Spleen (tissue), 11 donors: ENCODE results near the gene ABCA13. TPM values are rescaled to one million over a fixed set of nuclear protein-coding genes. Genes with fewer than 3 reads are reported as not detected.

ENCODE experiments used
- DNase-seq: peaks from one replicate; pipeline ENCODE4 v3.0.0-alpha.2; 2020
- H3K27ac ChIP-seq, 8 donors: fragments of 200-600 bp; sonication (generic) in 7 of 8; 1 replicate in 4 of 8; 2 replicates in 4 of 8; pipeline versions ENCODE4 v1.5.0 to v1.8.0; 2016 to 2021; ENCODE audit warnings: inconsistent platforms in 4 of 8, mild to moderate bottlenecking in 4 of 8, moderate library complexity in 1 of 8
- H3K27me3 ChIP-seq, 7 donors: fragments of 200-600 bp; sonication (generic) in 6 of 7; replicated peaks in 1 of 7; 1 replicate in 4 of 7; 2 replicates in 3 of 7; pipeline versions ENCODE4 v1.5.0 to v1.8.0; 2016 to 2021; ENCODE audit warnings: inconsistent platforms in 3 of 7, mild to moderate bottlenecking in 1 of 7
- H3K36me3 ChIP-seq, 6 donors: fragments of 200-600 bp; sonication (generic) in 5 of 6; 1 replicate in 4 of 6; 2 replicates in 2 of 6; pipeline versions ENCODE4 v1.5.0 to v1.8.0; 2016 to 2021; ENCODE audit warnings: inconsistent platforms in 2 of 6
- H3K4me1 ChIP-seq, 6 donors: fragments of 200-600 bp; sonication (generic) in 5 of 6; 1 replicate in 3 of 6; 2 replicates in 3 of 6; pipeline versions ENCODE4 v1.5.0 to v1.8.0; 2016 to 2021; ENCODE audit warnings: inconsistent platforms in 3 of 6
- H3K4me3 ChIP-seq, 8 donors: fragments of 200-600 bp; sonication (generic) in 7 of 8; 1 replicate in 4 of 8; 2 replicates in 4 of 8; pipeline versions ENCODE4 v1.5.0 to v1.8.0; 2016 to 2021; ENCODE audit warnings: inconsistent platforms in 4 of 8, mild to moderate bottlenecking in 4 of 8, moderate library complexity in 2 of 8
- H3K9me3 ChIP-seq, 8 donors: fragments of 200-600 bp; sonication (generic) in 7 of 8; 1 replicate in 4 of 8; 2 replicates in 4 of 8; pipeline versions ENCODE4 v1.5.0 to v1.8.0; 2016 to 2021; ENCODE audit warnings: inconsistent platforms in 4 of 8
- CTCF ChIP-seq, 11 experiments: fragments of 200-600 bp in 7 of 11; fragments of 450-650 bp in 4 of 11; sonication (generic) in 4 of 11; IDR thresholded peaks in 8 of 11; conservative IDR thresholded peaks in 3 of 11; 1 replicate in 7 of 11; 2 replicates in 4 of 11; pipeline versions ENCODE4 v1.4.0 to v1.8.0; 2016 to 2021; ENCODE audit warnings: antibody characterized with exemption in 11 of 11, inconsistent platforms in 4 of 11, mild to moderate bottlenecking in 1 of 11
- POLR2A ChIP-seq, 3 donors: fragments of 450-650 bp; IDR thresholded peaks; one replicate each; pipeline ENCODE4 v1.5.1; 2017; ENCODE audit warnings: antibody characterized with exemption in 3 of 3, mild to moderate bottlenecking in 1 of 3
- POLR2AphosphoS5 ChIP-seq, 3 donors: sonication (generic); formaldehyde crosslinking; IDR thresholded peaks; one replicate each; pipeline ENCODE4 v1.5.1; 2017; ENCODE audit warnings: antibody characterized with exemption in 3 of 3
- WGBS, 5 donors: extraction: QIAGEN DNeasy Blood & Tissue Kit in 3 of 5; methylation state at CpG; one replicate each; pipeline versions ENCODE4 v1.1.5 to v1.1.7; 2013 to 2018; 5-methylcytosine and 5-hydroxymethylcytosine counted together
- intact Hi-C: fragments of 100-400 bp; cut with DNase I; formaldehyde crosslinking; loops from one replicate; pipeline ENCODE4 v1.15.0; 2023; ENCODE audit warnings: low total_unique reads
- polyA plus RNA-seq, 3 donors: library from polyadenylated mRNA; stranded (reverse); fragments of 200-250 nt; gene quantifications; one replicate each; pipeline ENCODE4 v1.2.1, GENCODE V29; 2013
- total RNA-seq, 7 donors: library from RNA; depleted of rRNA in 3 of 7; stranded (reverse); fragments of >200 nt in 3 of 7; fragmentation: NEBNext Ultra II Directional in 4 of 7; extraction: Animal tissue kit (Norgen Biotek cat#: 25700) in 4 of 7; gene quantifications; one replicate each; pipeline versions ENCODE4 v1.1.0 to v1.2.1, GENCODE V29; 2016 to 2021
- donor health status: healthy with polysubstance abuse.
- donor health status: DM: no; HTN: no; CAD: no; lungs with moderate emphysema.
- donor health status: DM: no; HTN: no; CAD: no.
- donor health status: Bipolar disorder and iron deficiency.
- donor health status: healthy.
- donor health status: DM: no; HTN: no; CAD: no.
- donor health status: DM: yes; HTN: yes; CAD: no.

ABCA13 gene
- total and polyA plus RNA-seq, 10 donors: 0.02 to 19.0 (median 1.8) TPM

GRCh38 chr7:48175019-48175418 is 3.8 kb downstream of the ABCA13 start:
- Histone ChIP-seq H3K9me3 (no peaks in the 10 kb centered on the region), H3K27me3 (no peaks in the 10 kb centered on the region), H3K4me3 (no peak overlapping the region), H3K27ac (no peak overlapping the region), H3K4me1 (no peaks in the 10 kb centered on the region), H3K36me3 (peaks cover 0 to 15% (median 0%) of the 10 kb centered on the region in 6 donors)
- TF ChIP-seq CTCF (IDR thresholded peaks at IDR 0.05 in 8 of 11, conservative IDR thresholded peaks at IDR 0.05 in 3 of 11): no peak
- no peak for TF ChIP-seq POLR2AphosphoS5 (IDR thresholded peaks at IDR 0.05)
- TF ChIP-seq POLR2A (IDR thresholded peaks at IDR 0.05): no peak
- DNase-seq: no peak
- WGBS, 5 donors: 73 to 94% (median 86%) methylated on average over 1 of the region's 1 CpG
- intact Hi-C loops: no loop called here

- Histone ChIP-seq H3K4me3 (no peak overlapping the region), H3K27me3 (no peaks in the 10 kb centered on the region), H3K36me3 (peaks cover 0 to 17% (median 0%) of the 10 kb centered on the region in 6 donors), H3K4me1 (no peaks in the 10 kb centered on the region), H3K27ac (no peak overlapping the region), H3K9me3 (no peaks in the 10 kb centered on the region)
- DNase-seq: no peak
- intact Hi-C loops: no loop called here
- TF ChIP-seq POLR2AphosphoS5 (IDR thresholded peaks at IDR 0.05): no peak
- TF ChIP-seq POLR2A (IDR thresholded peaks at IDR 0.05): no peak
- TF ChIP-seq CTCF (IDR thresholded peaks at IDR 0.05 in 8 of 11, conservative IDR thresholded peaks at IDR 0.05 in 3 of 11): no peak
- 88 to 93% (median 92%) methylated on average over 2 of the region's 2 CpGs for WGBS, 5 donors
Observed at GRCh38 chr7:48176356-48176893, 5.2 kb downstream of the ABCA13 start.

GRCh38 chr7:48177271-48177670 is 6.0 kb downstream of the ABCA13 start:
- DNase-seq: no peak

More at GRCh38 chr7:48177271-48177670, 6.0 kb downstream of the ABCA13 start:
- Histone ChIP-seq H3K4me3 (no peak overlapping the region), H3K4me1 (no peaks in the 10 kb centered on the region), H3K36me3 (peaks cover 0 to 17% (median 0%) of the 10 kb centered on the region in 6 donors), H3K27ac (no peak overlapping the region), H3K27me3 (no peaks in the 10 kb centered on the region), H3K9me3 (no peaks in the 10 kb centered on the region)
- TF ChIP-seq POLR2AphosphoS5 (IDR thresholded peaks at IDR 0.05) (no peak), POLR2A (IDR thresholded peaks at IDR 0.05) (no peak), CTCF (IDR thresholded peaks at IDR 0.05 in 8 of 11, conservative IDR thresholded peaks at IDR 0.05 in 3 of 11) (no peak)
- WGBS, 5 donors: 73 to 90% (median 89%) methylated on average over 9 to 11 of the region's 11 CpGs
- intact Hi-C loops: no loop called here
